ENCODE measurements around the gene CDS2.

Gene CDS2

DNA sequence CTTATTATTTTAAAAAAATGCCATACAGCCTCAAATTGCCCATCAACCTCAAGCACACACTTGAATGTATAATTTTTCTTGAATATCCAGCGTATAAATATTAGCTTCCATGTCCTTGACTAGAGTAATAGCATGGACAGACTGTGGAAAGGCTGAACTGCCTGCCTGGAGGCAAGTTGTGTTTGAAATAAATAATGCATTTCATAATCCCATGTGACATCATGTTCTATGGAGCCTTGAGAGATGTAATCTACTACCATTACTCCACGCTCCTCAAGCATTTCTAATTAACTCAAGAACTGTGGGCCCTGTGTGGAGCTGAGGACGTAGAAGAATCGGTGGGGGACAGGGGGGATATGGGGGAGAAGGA is 94.2 kb downstream of the CDS2 start:
- no peak overlapping the region for H3K4me3 ChIP-seq (ENCODE audit: low read length in 2 of 2)
- H3K27me3 ChIP-seq (ENCODE audit: control insufficient read depth in 3 of 3, insufficient read depth in 3 of 3, low read depth in 1 of 3, low read length in 3 of 3) = no peaks in the 10 kb centered on the region
- no peak overlapping the region for H3K4me2 ChIP-seq (ENCODE audit: insufficient read depth, low read length, poor library complexity, severe bottlenecking)
- H3K4ac ChIP-seq (ENCODE audit: low read length) = no peak overlapping the region
- WGBS, 2 donors (ENCODE audit: extremely low coverage in 2 of 2, insufficient read length in 2 of 2, insufficient replicate concordance in 1 of 2) = no CpG with 5 or more reads among the region's 4 CpGs
- H3K14ac ChIP-seq (ENCODE audit: low read length) = no peak overlapping the region
- H3K23ac ChIP-seq (ENCODE audit: low read depth, low read length, poor library complexity) = no peak overlapping the region
- H3K9ac ChIP-seq (ENCODE audit: low read depth, low read length, poor library complexity) = no peak overlapping the region
- no peak overlapping the region for H2BK12ac ChIP-seq (ENCODE audit: low read length)
- no peaks in the 10 kb centered on the region for H3K79me1 ChIP-seq (ENCODE audit: low read depth, low read length)
- no peak for DNase-seq (ENCODE audit: low spot score)
- H2BK5ac ChIP-seq (ENCODE audit: low read length) = no peak overlapping the region
- H4K8ac ChIP-seq (ENCODE audit: low read depth, low read length) = no peak overlapping the region
- H3K9me3 ChIP-seq (replicated peaks in 1 of 2; ENCODE audit: control insufficient read depth in 2 of 2, insufficient read depth in 1 of 2, low read depth in 1 of 2, low read length in 2 of 2) = no peaks in the 10 kb centered on the region
- peaks cover 0 to 6% of the 10 kb centered on the region in 2 donors for H3K4me1 ChIP-seq (ENCODE audit: control insufficient read depth in 2 of 2, insufficient read depth in 1 of 2, low read depth in 1 of 2, low read length in 2 of 2)
- no peak overlapping the region for H4K91ac ChIP-seq (ENCODE audit: low read depth, low read length, poor library complexity)
- no peak overlapping the region for H3K18ac ChIP-seq (ENCODE audit: low read length)
- H2AK5ac ChIP-seq (ENCODE audit: low read depth, low read length) = no peak overlapping the region
- H3K27ac ChIP-seq (replicated peaks; ENCODE audit: low read length) = no peak overlapping the region
- no peak overlapping the region for H2AFZ ChIP-seq (ENCODE audit: low read length)
- H2BK120ac ChIP-seq (ENCODE audit: low read depth, low read length) = no peak overlapping the region
- H3K36me3 ChIP-seq (replicated peaks in 1 of 2; ENCODE audit: control insufficient read depth in 2 of 2, insufficient read depth in 2 of 2, low read length in 2 of 2) = peaks cover 0 to 2% of the 10 kb centered on the region in 2 donors
- no peak overlapping the region for H2BK15ac ChIP-seq (ENCODE audit: low read length)

DNA sequence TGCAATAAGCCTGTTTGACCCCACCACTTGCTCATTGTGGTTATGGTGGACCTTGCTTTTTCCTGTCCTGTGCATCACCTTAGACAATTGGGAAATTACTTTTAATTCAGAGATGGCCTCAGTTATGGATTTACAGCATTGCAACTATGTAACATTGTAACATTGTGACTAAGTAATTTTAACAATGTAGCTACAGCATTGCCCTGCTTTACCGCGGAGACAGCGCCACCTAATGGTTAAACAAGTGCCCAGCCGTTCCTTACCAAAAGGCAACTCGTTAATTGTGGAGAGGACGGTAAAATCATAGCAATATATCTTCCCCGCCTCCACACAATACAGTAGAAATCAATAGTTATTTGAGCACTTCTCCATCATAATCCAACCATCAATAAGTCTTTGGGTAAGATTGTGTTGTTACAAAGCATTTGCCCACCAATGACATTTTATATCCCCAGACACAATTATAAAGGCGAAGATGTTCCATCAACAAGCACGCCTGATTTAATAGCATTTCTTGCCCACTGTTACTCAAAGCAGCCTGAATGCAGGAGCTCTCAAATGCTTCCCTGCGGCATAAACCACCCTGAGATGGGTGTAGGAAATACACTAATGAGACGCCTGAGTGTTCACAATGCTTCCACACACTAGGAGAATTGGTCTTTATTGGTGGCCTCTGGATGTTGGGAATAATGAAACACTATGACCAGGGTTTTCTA is 96.3 kb downstream of the CDS2 start:
- H3K4me2 ChIP-seq (ENCODE audit: insufficient read depth, low read length, poor library complexity, severe bottlenecking) = no peak overlapping the region
- no peak overlapping the region for H4K91ac ChIP-seq (ENCODE audit: low read depth, low read length, poor library complexity)
- peak overlapping the region; percentile 8 for H2AFZ ChIP-seq (ENCODE audit: low read length)
- H3K23ac ChIP-seq (ENCODE audit: low read depth, low read length, poor library complexity) = no peak overlapping the region
- no peaks in the 10 kb centered on the region for H3K79me1 ChIP-seq (ENCODE audit: low read depth, low read length)
- no peak overlapping the region for H3K4me3 ChIP-seq (ENCODE audit: low read length in 2 of 2)
- no peak overlapping the region for H3K4ac ChIP-seq (ENCODE audit: low read length)
- peak; percentile 47 for DNase-seq (ENCODE audit: low spot score)
- no peak overlapping the region for H3K14ac ChIP-seq (ENCODE audit: low read length)
- H2BK12ac ChIP-seq (ENCODE audit: low read length) = no peak overlapping the region
- H3K9ac ChIP-seq (ENCODE audit: low read depth, low read length, poor library complexity) = no peak overlapping the region
- WGBS, 2 donors (ENCODE audit: extremely low coverage in 2 of 2, insufficient read length in 2 of 2, insufficient replicate concordance in 1 of 2) = no CpG with 5 or more reads among the region's 11 CpGs
- H3K27ac ChIP-seq (replicated peaks; ENCODE audit: low read length) = no peak overlapping the region
- no peaks in the 10 kb centered on the region for H3K4me1 ChIP-seq (ENCODE audit: control insufficient read depth in 2 of 2, insufficient read depth in 1 of 2, low read depth in 1 of 2, low read length in 2 of 2)
- no peaks in the 10 kb centered on the region for H3K9me3 ChIP-seq (replicated peaks in 1 of 2; ENCODE audit: control insufficient read depth in 2 of 2, insufficient read depth in 1 of 2, low read depth in 1 of 2, low read length in 2 of 2)
- no peak overlapping the region for H2BK15ac ChIP-seq (ENCODE audit: low read length)
- H3K18ac ChIP-seq (ENCODE audit: low read length) = no peak overlapping the region
- no peaks in the 10 kb centered on the region for H3K27me3 ChIP-seq (ENCODE audit: control insufficient read depth in 3 of 3, insufficient read depth in 3 of 3, low read depth in 1 of 3, low read length in 3 of 3)
- H2AK5ac ChIP-seq (ENCODE audit: low read depth, low read length) = no peak overlapping the region
- H2BK5ac ChIP-seq (ENCODE audit: low read length) = no peak overlapping the region
- H4K8ac ChIP-seq (ENCODE audit: low read depth, low read length) = no peak overlapping the region
- H2BK120ac ChIP-seq (ENCODE audit: low read depth, low read length) = no peak overlapping the region
- H3K36me3 ChIP-seq (replicated peaks in 1 of 2; ENCODE audit: control insufficient read depth in 2 of 2, insufficient read depth in 2 of 2, low read length in 2 of 2) = peaks cover 0 to 2% of the 10 kb centered on the region in 2 donors

DNA sequence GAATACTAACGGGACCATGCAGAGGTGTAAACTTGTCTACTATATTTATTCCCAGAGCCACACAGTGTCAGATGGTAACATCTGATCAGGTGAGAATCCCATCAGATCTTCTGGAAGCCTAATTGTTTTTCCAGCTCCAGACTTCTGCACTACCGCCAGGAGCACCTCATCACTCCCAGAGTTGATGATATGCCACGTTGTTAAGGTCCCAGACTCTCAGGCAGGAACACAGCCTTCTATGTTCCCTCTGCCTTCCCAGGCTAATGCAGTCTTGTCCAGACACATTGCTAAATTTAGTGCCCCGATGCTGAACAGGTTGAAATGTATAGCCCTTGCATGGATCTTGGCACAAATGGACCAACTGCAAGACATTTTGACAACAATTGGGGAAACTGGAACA is 103.7 kb downstream of the CDS2 start:
- H3K79me1 ChIP-seq (ENCODE audit: low read depth, low read length) = no peaks in the 10 kb centered on the region
- H4K8ac ChIP-seq (ENCODE audit: low read depth, low read length) = no peak overlapping the region
- no peak overlapping the region for H3K18ac ChIP-seq (ENCODE audit: low read length)
- no peak overlapping the region for H2BK5ac ChIP-seq (ENCODE audit: low read length)
- no peak overlapping the region for H2BK120ac ChIP-seq (ENCODE audit: low read depth, low read length)
- H3K4ac ChIP-seq (ENCODE audit: low read length) = no peak overlapping the region
- no peak overlapping the region for H2BK12ac ChIP-seq (ENCODE audit: low read length)
- no peaks in the 10 kb centered on the region for H3K27me3 ChIP-seq (ENCODE audit: control insufficient read depth in 3 of 3, insufficient read depth in 3 of 3, low read depth in 1 of 3, low read length in 3 of 3)
- peaks cover 0 to 2% of the 10 kb centered on the region in 2 donors for H3K9me3 ChIP-seq (replicated peaks in 1 of 2; ENCODE audit: control insufficient read depth in 2 of 2, insufficient read depth in 1 of 2, low read depth in 1 of 2, low read length in 2 of 2)
- H2AFZ ChIP-seq (ENCODE audit: low read length) = no peak overlapping the region
- no peak overlapping the region for H2AK5ac ChIP-seq (ENCODE audit: low read depth, low read length)
- H3K14ac ChIP-seq (ENCODE audit: low read length) = no peak overlapping the region
- H3K36me3 ChIP-seq (replicated peaks in 1 of 2; ENCODE audit: control insufficient read depth in 2 of 2, insufficient read depth in 2 of 2, low read length in 2 of 2) = no peaks in the 10 kb centered on the region
- no CpG with 5 or more reads among the region's 4 CpGs for WGBS, 2 donors (ENCODE audit: extremely low coverage in 2 of 2, insufficient read length in 2 of 2, insufficient replicate concordance in 1 of 2)
- no peak overlapping the region for H4K91ac ChIP-seq (ENCODE audit: low read depth, low read length, poor library complexity)
- H3K4me3 ChIP-seq (ENCODE audit: low read length in 2 of 2) = no peak overlapping the region
- no peak overlapping the region for H2BK15ac ChIP-seq (ENCODE audit: low read length)
- H3K27ac ChIP-seq (replicated peaks; ENCODE audit: low read length) = no peak overlapping the region
- no peaks in the 10 kb centered on the region for H3K4me1 ChIP-seq (ENCODE audit: control insufficient read depth in 2 of 2, insufficient read depth in 1 of 2, low read depth in 1 of 2, low read length in 2 of 2)
- no peak overlapping the region for H3K4me2 ChIP-seq (ENCODE audit: insufficient read depth, low read length, poor library complexity, severe bottlenecking)
- H3K9ac ChIP-seq (ENCODE audit: low read depth, low read length, poor library complexity) = no peak overlapping the region
- DNase-seq (ENCODE audit: low spot score) = no peak
- H3K23ac ChIP-seq (ENCODE audit: low read depth, low read length, poor library complexity) = no peak overlapping the region

DNA sequence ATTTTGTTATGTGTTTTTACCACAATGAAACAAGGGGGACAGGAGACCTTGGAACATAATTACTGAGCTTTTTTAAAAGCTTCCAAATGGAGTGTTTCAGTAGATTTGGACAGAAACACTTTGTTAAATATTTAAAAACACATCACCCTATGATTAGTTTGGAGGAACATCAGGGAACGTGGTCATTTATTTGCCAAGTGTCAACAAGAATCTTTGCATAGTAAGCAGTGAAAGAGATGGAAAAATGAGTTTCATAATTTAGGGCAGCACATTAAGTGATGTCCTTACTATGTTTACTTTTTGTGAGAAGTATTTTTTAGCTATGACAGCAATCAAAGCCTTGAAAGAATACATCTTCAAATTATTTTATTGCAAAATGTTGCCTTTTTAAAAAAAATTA is 107.3 kb downstream of the CDS2 start:
- H3K4me2 ChIP-seq (ENCODE audit: insufficient read depth, low read length, poor library complexity, severe bottlenecking) = no peak overlapping the region
- H3K14ac ChIP-seq (ENCODE audit: low read length) = no peak overlapping the region
- no peak overlapping the region for H2AFZ ChIP-seq (ENCODE audit: low read length)
- H4K91ac ChIP-seq (ENCODE audit: low read depth, low read length, poor library complexity) = no peak overlapping the region
- H3K4ac ChIP-seq (ENCODE audit: low read length) = no peak overlapping the region
- no peak overlapping the region for H3K9ac ChIP-seq (ENCODE audit: low read depth, low read length, poor library complexity)
- H3K79me1 ChIP-seq (ENCODE audit: low read depth, low read length) = no peaks in the 10 kb centered on the region
- H3K27me3 ChIP-seq (ENCODE audit: control insufficient read depth in 3 of 3, insufficient read depth in 3 of 3, low read depth in 1 of 3, low read length in 3 of 3) = no peaks in the 10 kb centered on the region
- H4K8ac ChIP-seq (ENCODE audit: low read depth, low read length) = no peak overlapping the region
- no peak overlapping the region for H3K18ac ChIP-seq (ENCODE audit: low read length)
- no peak overlapping the region for H2BK12ac ChIP-seq (ENCODE audit: low read length)
- peaks cover 0 to 2% of the 10 kb centered on the region in 2 donors for H3K9me3 ChIP-seq (replicated peaks in 1 of 2; ENCODE audit: control insufficient read depth in 2 of 2, insufficient read depth in 1 of 2, low read depth in 1 of 2, low read length in 2 of 2)
- H3K23ac ChIP-seq (ENCODE audit: low read depth, low read length, poor library complexity) = no peak overlapping the region
- DNase-seq (ENCODE audit: low spot score) = no peak
- no peak overlapping the region for H2BK5ac ChIP-seq (ENCODE audit: low read length)
- no peak overlapping the region for H2BK15ac ChIP-seq (ENCODE audit: low read length)
- H2AK5ac ChIP-seq (ENCODE audit: low read depth, low read length) = no peak overlapping the region
- H2BK120ac ChIP-seq (ENCODE audit: low read depth, low read length) = no peak overlapping the region
- H3K4me1 ChIP-seq (ENCODE audit: control insufficient read depth in 2 of 2, insufficient read depth in 1 of 2, low read depth in 1 of 2, low read length in 2 of 2) = no peaks in the 10 kb centered on the region
- WGBS, 2 donors (ENCODE audit: extremely low coverage in 2 of 2, insufficient read length in 2 of 2, insufficient replicate concordance in 1 of 2) = no CpG with 5 or more reads among the region's 1 CpG
- H3K4me3 ChIP-seq (ENCODE audit: low read length in 2 of 2) = no peak overlapping the region
- no peaks in the 10 kb centered on the region for H3K36me3 ChIP-seq (replicated peaks in 1 of 2; ENCODE audit: control insufficient read depth in 2 of 2, insufficient read depth in 2 of 2, low read length in 2 of 2)
- H3K27ac ChIP-seq (replicated peaks; ENCODE audit: low read length) = no peak overlapping the region

All from neuronal stem cell (in vitro differentiated cells).